Diencephalon (tissue), 1 donor: ENCODE results near the gene TDRD12. TPM values are rescaled to one million over a fixed set of nuclear protein-coding genes. Genes with fewer than 3 reads are reported as not detected.

Source experiments
- small RNA-seq: library from RNA; depleted of rRNA; stranded (forward); fragments of <200 nt; gene quantifications from one replicate; pipeline ENCODE3, GENCODE V24; 2014
- total RNA-seq: library from RNA; depleted of rRNA; stranded (reverse); fragments of >200 nt; gene quantifications from one replicate; pipeline ENCODE4 v1.2.3, GENCODE V29; 2014

The TDRD12 gene
- 3.2 TPM for total RNA-seq

GRCh38 chr19:32719611-32720059 lies at the start of gene TDRD12:
TDRD12 (plus strand) TSS chr19:32719767; CDS start chr19:32720073, 306 bp downstream.

GRCh38 chr19:32674931-32675719 lies 44.4 kb upstream of the TDRD12 start, which contains the start of gene ANKRD27:
ANKRD27 (minus strand) TSS chr19:32675180; CDS start chr19:32659015, 16,165 bp downstream.

GRCh38 chr19:32675720-32676185 lies 43.8 kb upstream of the TDRD12 start, which contains the start of gene RGS9BP:
RGS9BP (plus strand) TSS chr19:32675848; CDS start chr19:32676264, 416 bp downstream.

GRCh38 chr19:32691291-32691951 lies 28.1 kb upstream of the TDRD12 start, which contains the start of gene NUDT19:
NUDT19 (plus strand) TSS chr19:32691821; CDS start chr19:32691961, 140 bp downstream.

GRCh38 chr19:32869369-32869965 lies 149.9 kb downstream of the TDRD12 start, which contains the start of gene SLC7A9:
SLC7A9 (minus strand) TSS chr19:32869767; CDS start chr19:32868534, 1,233 bp downstream.

Small RNAs within 50 kb of the gene (small RNA-seq; reads per million reads assigned to genes)
- not detected for gene RN7SKP22

Other genes with a start within 250 kb of the TDRD12 start
- gene PDCD5, start 138.6 kb upstream of the TDRD12 start, total RNA-seq = 47.1 TPM
- 24.9 TPM for gene ANKRD27, start 44.6 kb upstream of the TDRD12 start, total RNA-seq
- gene RGS9BP, start 43.9 kb upstream of the TDRD12 start, total RNA-seq = 1.6 TPM
- 8.1 TPM for gene NUDT19, start 27.9 kb upstream of the TDRD12 start, total RNA-seq
- 0.69 TPM for gene SLC7A9, start 150.0 kb downstream of the TDRD12 start, total RNA-seq